Anterior cingulate cortex (tissue), 58 donors: ENCODE results near the gene EGR1.

ENCODE experiments used
- DNase-seq, 58 donors: peaks; one replicate each; lab custom pipeline; 2025; lab: John Stamatoyannopoulos, UW

Gene EGR1

GRCh38 chr5:138465261-138466124 is at the start of gene EGR1:
EGR1 (plus strand) TSS chr5:138465479; CDS start chr5:138465762, 283 bp downstream.
- peak; percentile 89 to 100 (median 98) for DNase-seq

- DNase-seq: no peak
Observed at GRCh38 chr5:138418444-138418843, 46.8 kb upstream of the EGR1 start.

- DNase-seq: no peak
Observed at GRCh38 chr5:138425079-138425478, 40.2 kb upstream of the EGR1 start.

- DNase-seq: no peak
Observed at GRCh38 chr5:138435943-138436342, 29.3 kb upstream of the EGR1 start.

GRCh38 chr5:138438003-138438723 is 27.1 kb upstream of the EGR1 start:
- no peak for DNase-seq

- DNase-seq: peak in 31 of 58 donors; percentile 18 to 80 (median 53)
Observed at GRCh38 chr5:138438724-138439476, 26.4 kb upstream of the EGR1 start, which contains the start of gene REEP2. REEP2 (plus strand) TSS chr5:138439057; CDS start chr5:138439209, 152 bp downstream.

- peak in 9 of 58 donors; percentile 24 to 52 (median 42) for DNase-seq
Observed at GRCh38 chr5:138439477-138440158, 25.7 kb upstream of the EGR1 start.

- no peak for DNase-seq
Observed at GRCh38 chr5:138440159-138441073, 24.9 kb upstream of the EGR1 start.

GRCh38 chr5:138441221-138441620 is 24.1 kb upstream of the EGR1 start:
- DNase-seq: no peak

- DNase-seq: no peak
Observed at GRCh38 chr5:138444078-138444773, 21.1 kb upstream of the EGR1 start.

GRCh38 chr5:138444774-138445546 is 20.3 kb upstream of the EGR1 start:
- no peak for DNase-seq

GRCh38 chr5:138445547-138446271 is 19.6 kb upstream of the EGR1 start:
- no peak for DNase-seq

- no peak for DNase-seq
Observed at GRCh38 chr5:138448070-138448469, 17.2 kb upstream of the EGR1 start.

GRCh38 chr5:138448481-138449398 is 16.5 kb upstream of the EGR1 start:
- DNase-seq: peak in 21 of 58 donors; percentile 14 to 75 (median 40)

- DNase-seq: peak in 56 of 58 donors; percentile 47 to 91 (median 72)
Observed at GRCh38 chr5:138449501-138450239, 15.6 kb upstream of the EGR1 start.
